Activated CD8-positive, alpha-beta memory T cell treated with anti-CD3 and anti-CD28 coated beads for 1 hour (primary cell): ENCODE measurements around the gene HOMER1.

Source experiments
- DNase-seq, 2 donors: peaks; one replicate each; pipeline ENCODE4 v3.0.0-alpha.2; 2020; ENCODE audit warnings: low read depth in 1 of 2; ENCODE audit errors: extremely low read depth in 1 of 2

HOMER1 gene

GRCh38 chr5:79513704-79514390 is at the start of gene HOMER1:
TSS of gene HOMER1 (minus strand) at chr5:79514134. CDS start at chr5:79512774, 1,360 bp downstream.
- DNase-seq: peak in 1 of 2 donors; percentile 57

- DNase-seq: no peak
These were observed 49.3 kb upstream of the HOMER1 start for GRCh38 chr5:79563247-79563590.

- no peak for DNase-seq
These were observed 48.7 kb upstream of the HOMER1 start for GRCh38 chr5:79562351-79563246.

GRCh38 chr5:79561525-79561893 is 47.6 kb upstream of the HOMER1 start:
- no peak for DNase-seq

- no peak for DNase-seq
These were observed 47.0 kb upstream of the HOMER1 start for GRCh38 chr5:79560771-79561524.

GRCh38 chr5:79555418-79555817 is 41.5 kb upstream of the HOMER1 start:
- DNase-seq: no peak

- DNase-seq: no peak
These were observed 39.0 kb upstream of the HOMER1 start for GRCh38 chr5:79552984-79553383.

- no peak for DNase-seq
These were observed 34.0 kb upstream of the HOMER1 start for GRCh38 chr5:79547982-79548381.

GRCh38 chr5:79547429-79547822 is 33.5 kb upstream of the HOMER1 start:
- DNase-seq: no peak

- DNase-seq: no peak
These were observed 33.0 kb upstream of the HOMER1 start for GRCh38 chr5:79546782-79547428.

GRCh38 chr5:79544131-79544530 is 30.2 kb upstream of the HOMER1 start:
- no peak for DNase-seq

GRCh38 chr5:79540939-79541338 is 27.0 kb upstream of the HOMER1 start:
- no peak for DNase-seq

- no peak for DNase-seq
These were observed 22.4 kb upstream of the HOMER1 start for GRCh38 chr5:79536193-79536906.

GRCh38 chr5:79535477-79536192 is 21.7 kb upstream of the HOMER1 start:
- no peak for DNase-seq

- no peak for DNase-seq
These were observed 15.2 kb upstream of the HOMER1 start for GRCh38 chr5:79529110-79529509.

- no peak for DNase-seq
These were observed 13.5 kb upstream of the HOMER1 start for GRCh38 chr5:79527431-79527830.

- DNase-seq: no peak
These were observed 13.0 kb upstream of the HOMER1 start for GRCh38 chr5:79526928-79527327.

GRCh38 chr5:79526493-79526892 is 12.6 kb upstream of the HOMER1 start:
- DNase-seq: no peak

GRCh38 chr5:79521156-79521555 is 7.2 kb upstream of the HOMER1 start:
- DNase-seq: no peak

GRCh38 chr5:79518718-79519117 is 4.8 kb upstream of the HOMER1 start:
- no peak for DNase-seq
